IMR-90 (cell line): Measurements from ENCODE around the gene TOGARAM2. TPM values are rescaled to one million over a fixed set of nuclear protein-coding genes. Genes with fewer than 3 reads are reported as not detected.
A peak's percentile ranks its signal among the peaks of the same experiment; 100 is the strongest.

Experiments used
- ATAC-seq: fragments of 200-7000 bp; cut with Tn5 transposase; 2 replicates; pipeline ENCODE4 v1.9.1; 2020; ENCODE audit warnings: low read depth, mild to moderate bottlenecking, moderate library complexity
- BruUV-seq: library from RNA; stranded (reverse); fragments of 400-500 nt; replicated peaks from 2 replicates; lab custom pipeline; 2021; lab: Mats Ljungman, UMichigan
- CTCF ChIA-PET: fragments of 300-600 bp; formaldehyde crosslinking; extraction: SDS; loops from one replicate; lab custom pipeline; 2021; ENCODE audit warnings: antibody characterized with exemption; lab: Yijun Ruan, JAX
- POLR2A ChIA-PET: fragments of 300-600 bp; sonication (Branson Sonifier 250); formaldehyde crosslinking; loops from one replicate; lab custom pipeline; 2022; ENCODE audit warnings: antibody characterized with exemption; ENCODE audit not compliant: unreplicated experiment; lab: Charles Lee
- DNase-seq: peaks from one replicate; pipeline ENCODE4 v3.0.0; 2013
- H2AFZ ChIP-seq: replicated peaks from 2 replicates; pipeline ENCODE3; 2013; ENCODE audit warnings: low read length, mild to moderate bottlenecking; ENCODE audit not compliant: poor library complexity
- H2AK5ac ChIP-seq: 2 replicates; pipeline ENCODE4 v1.6.1; 2013; ENCODE audit warnings: low read depth, low read length, inconsistent platforms
- H2AK9ac ChIP-seq: replicated peaks from 2 replicates; pipeline ENCODE3; 2013; ENCODE audit warnings: mild to moderate bottlenecking, low read depth, low read length, moderate library complexity; ENCODE audit not compliant: poor library complexity
- H2BK120ac ChIP-seq: 2 replicates; pipeline ENCODE4 v1.6.1; 2013; ENCODE audit warnings: low read depth, low read length, inconsistent platforms
- H2BK15ac ChIP-seq: 3 replicates; pipeline ENCODE4 v1.6.1; 2013; ENCODE audit warnings: low read depth, low read length, inconsistent platforms
- H2BK20ac ChIP-seq: 2 replicates; pipeline ENCODE4 v1.6.1; 2013; ENCODE audit warnings: low read depth, mild to moderate bottlenecking, inconsistent platforms, low read length, moderate library complexity
- H2BK5ac ChIP-seq: 2 replicates; pipeline ENCODE4 v1.6.1; 2013; ENCODE audit warnings: mild to moderate bottlenecking, low read depth, low read length, inconsistent platforms; ENCODE audit not compliant: poor library complexity, severe bottlenecking
- H3K14ac ChIP-seq: replicated peaks from 2 replicates; pipeline ENCODE4 v1.6.1; 2013; ENCODE audit warnings: low read depth, low read length, inconsistent platforms
- H3K18ac ChIP-seq: 2 replicates; pipeline ENCODE4 v1.6.1; 2013; ENCODE audit warnings: low read depth, low read length, control low read depth
- H3K23ac ChIP-seq: 2 replicates; pipeline ENCODE4 v1.6.1; 2013; ENCODE audit warnings: low read depth, low read length, inconsistent platforms
- H3K27ac ChIP-seq: 2 replicates; pipeline ENCODE4 v1.5.1; 2013; ENCODE audit warnings: mild to moderate bottlenecking, control low read depth, low read length; ENCODE audit not compliant: insufficient read depth
- H3K27me3 ChIP-seq: 2 replicates; pipeline ENCODE4 v1.6.1; 2013; ENCODE audit warnings: low read length; ENCODE audit not compliant: control insufficient read depth, insufficient read depth
- H3K36me3 ChIP-seq: 2 replicates; pipeline ENCODE4 v1.6.1; 2013; ENCODE audit warnings: low read length, mixed read lengths; ENCODE audit not compliant: control insufficient read depth, insufficient read depth
- H3K4ac ChIP-seq: 2 replicates; pipeline ENCODE4 v1.6.1; 2013; ENCODE audit warnings: low read depth, low read length, inconsistent platforms
- H3K4me1 ChIP-seq: 2 replicates; pipeline ENCODE4 v1.6.1; 2013; ENCODE audit warnings: low read length, mixed read lengths; ENCODE audit not compliant: control insufficient read depth, insufficient read depth
- H3K4me2 ChIP-seq: 2 replicates; pipeline ENCODE4 v1.6.1; 2013; ENCODE audit warnings: low read depth, mild to moderate bottlenecking, control low read depth, low read length, moderate library complexity
- H3K4me3 ChIP-seq: 2 replicates; pipeline ENCODE4 v1.5.1; 2013; ENCODE audit warnings: low read depth, mild to moderate bottlenecking, control low read depth, low read length, moderate library complexity; ENCODE audit not compliant: insufficient read depth
- H3K56ac ChIP-seq: 2 replicates; pipeline ENCODE4 v1.6.1; 2013; ENCODE audit warnings: low read length, inconsistent platforms; ENCODE audit not compliant: insufficient read depth; ENCODE audit errors: extremely low read depth
- H3K79me1 ChIP-seq, 2 experiments: 2 replicates each; pipeline ENCODE4 v1.6.1; 2013; ENCODE audit warnings: low read length in 2 of 2, inconsistent platforms in 1 of 2, low read depth in 1 of 2
- H3K9ac ChIP-seq: 2 replicates; pipeline ENCODE4 v1.6.1; 2013; ENCODE audit warnings: low read depth, low read length, control low read depth
- H3K9me1 ChIP-seq: 2 replicates; pipeline ENCODE4 v1.6.1; 2013; ENCODE audit warnings: low read length, inconsistent platforms; ENCODE audit not compliant: insufficient read depth
- H3K9me3 ChIP-seq: 2 replicates; pipeline ENCODE4 v1.6.1; 2013; ENCODE audit warnings: low read length; ENCODE audit not compliant: control insufficient read depth, insufficient read depth
- H4K20me1 ChIP-seq: 2 replicates; pipeline ENCODE4 v1.6.1; 2013; ENCODE audit warnings: low read length, inconsistent platforms; ENCODE audit not compliant: insufficient read depth
- H4K5ac ChIP-seq: 2 replicates; pipeline ENCODE4 v1.6.1; 2013; ENCODE audit warnings: mild to moderate bottlenecking, low read depth, low read length, control low read depth
- H4K8ac ChIP-seq, 2 experiments: 2 replicates each; pipeline ENCODE4 v1.6.1; 2013; ENCODE audit warnings: low read depth in 2 of 2, low read length in 2 of 2, control low read depth in 1 of 2, inconsistent platforms in 1 of 2
- H4K91ac ChIP-seq: 2 replicates; pipeline ENCODE4 v1.6.1; 2013; ENCODE audit warnings: low read depth, low read length, inconsistent platforms; ENCODE audit not compliant: insufficient read depth
- MAZ ChIP-seq: IDR thresholded peaks from 2 replicates; pipeline ENCODE4 v1.6.1; 2012; ENCODE audit warnings: low read depth, mild to moderate bottlenecking, low read length, improper control_type of control experiment, moderate library complexity, borderline replicate concordance
- RAD21 ChIP-seq: IDR thresholded peaks from 2 replicates; pipeline ENCODE4 v1.6.1; 2012; ENCODE audit warnings: low read length, improper control_type of control experiment
- RCOR1 ChIP-seq: IDR thresholded peaks from 2 replicates; pipeline ENCODE4 v1.6.1; 2012; ENCODE audit warnings: mild to moderate bottlenecking, low read length, improper control_type of control experiment; ENCODE audit not compliant: insufficient replicate concordance
- WGBS, 2 experiments: methylation state at CpG; one replicate each; pipeline versions ENCODE4 v1.1.5 to v1.1.7; 2013; ENCODE audit warnings: missing lambda C conversion rate in 2 of 2; ENCODE audit not compliant: insufficient read length in 1 of 2; ENCODE audit errors: extremely low coverage in 2 of 2; 5-methylcytosine and 5-hydroxymethylcytosine counted together
- dilution Hi-C: fragments of 300-500 bp; cut with HindIII; formaldehyde crosslinking; loops from one replicate; pipeline ENCODE4 v1.14.3; 2018; ENCODE audit warnings: low sequenced_read_pairs; ENCODE audit not compliant: unreplicated experiment
- in situ Hi-C: fragments of 300-500 bp; cut with MboI; formaldehyde crosslinking; loops from 3 replicates; pipeline ENCODE4 v1.14.3; 2019; ENCODE audit warnings: low sequenced_read_pairs, inconsistent platforms, mixed read lengths
- intact Hi-C: fragments of 100-400 bp; cut with micrococcal nuclease; formaldehyde crosslinking; loops from 2 replicates; pipeline ENCODE4 v1.10.0; 2022
- polyA plus RNA-seq, 3 experiments: library from polyadenylated mRNA; depleted of rRNA; stranded (reverse); fragments of >200 nt; gene quantifications; 2 replicates each; pipeline ENCODE4 v1.2.3, GENCODE V29; 2012; ENCODE audit warnings: low replicate concordance in 1 of 3
- total RNA-seq: library from RNA; depleted of rRNA; stranded (reverse); fragments of >200 nt; gene quantifications from 2 replicates; pipeline ENCODE4 v1.2.3, GENCODE V29; 2012

TOGARAM2 gene
- total and polyA plus RNA-seq, 2 of the 4 experiments (the other 2 are of a cell fraction) = under 0.01 to 0.38 TPM

DNA sequence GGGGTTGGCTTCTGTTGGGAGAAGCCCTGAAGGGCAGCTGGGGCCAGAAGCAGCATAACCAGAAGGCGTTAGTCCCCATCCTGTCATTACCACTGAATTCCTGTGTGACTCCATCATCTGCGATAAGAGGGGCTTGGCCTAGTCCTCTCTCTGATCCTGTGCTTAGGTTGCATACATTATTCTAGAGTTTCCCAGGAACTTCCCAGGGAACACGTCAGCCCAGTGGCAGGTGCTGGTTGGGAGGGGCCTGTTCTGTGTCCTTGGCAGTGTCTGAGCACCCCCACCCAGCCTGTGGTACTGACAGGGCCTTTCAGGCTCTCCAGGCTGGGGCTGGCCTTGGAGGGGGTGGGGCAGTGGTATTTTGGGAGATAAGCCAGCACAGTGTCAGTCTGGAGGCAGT lies 4.5 kb upstream of the TOGARAM2 start:
- Histone ChIP-seq H2AK9ac (peak overlapping the region; percentile 73), H2BK120ac (peak overlapping the region; percentile 32; the same call in 1 of the 2 replicates), H4K5ac (no peak overlapping the region), H3K23ac (no peak overlapping the region), H4K8ac (no peak overlapping the region), H3K79me1 (no peaks in the 10 kb centered on the region), H3K4me3 (no peak overlapping the region), H3K4me1 (peaks cover 11% of the 10 kb centered on the region), H4K20me1 (no peaks in the 10 kb centered on the region), H2BK20ac (no peak overlapping the region), H3K56ac (no peak overlapping the region), H2AFZ (peak overlapping the region; percentile 87), H3K9me1 (peaks cover 14% of the 10 kb centered on the region), H3K4me2 (no peak overlapping the region), H3K18ac (no peak overlapping the region), H3K36me3 (no peaks in the 10 kb centered on the region), H3K27ac (no peak overlapping the region), H3K27me3 (peaks cover 6% of the 10 kb centered on the region), H3K4ac (peak overlapping the region; percentile 59; the same call in 1 of the 2 replicates), H2AK5ac (peak overlapping the region; percentile 60; the same call in 1 of the 2 replicates), H3K9me3 (no peaks in the 10 kb centered on the region; the same call in 1 of the 2 replicates), H2BK15ac (no peak overlapping the region), H3K14ac (no peak overlapping the region), H3K9ac (no peak overlapping the region), H2BK5ac (no peak overlapping the region), H4K91ac (no peak overlapping the region)
- peak; percentile 84 for DNase-seq
- intact Hi-C loops = no loop called here
- dilution Hi-C loops = no loop called here
- ATAC-seq = peak; percentile 44
- ChIA-PET CTCF (no interaction called here), POLR2A (interaction anchor here (0.6 kb wide), 1 partner anchor 147 kb away, joined by 4 read pairs; no protein-coding TSS in a partner anchor)
- in situ Hi-C loops = no loop called here
- 60% methylated on average over 1 of the region's 3 CpGs; no CpG with 5 or more reads in 1 of the 2 experiments for WGBS, 2 experiments
- TF ChIP-seq RCOR1 (peak; percentile 23), RAD21 (no peak), MAZ (0 out of 2 replicates have a peak, but pooled peaks have one; percentile 18)
- no TSS peak for BruUV-seq
